ENCODE data around the gene QSOX1. TPM values are rescaled to one million over a fixed set of nuclear protein-coding genes. Genes with fewer than 3 reads are reported as not detected.

The QSOX1 gene
- total and polyA plus RNA-seq, 9 of the 15 experiments (the other 6 are each of a cell fraction or from before 2014, with no cell fraction given): 4.0 to 53.1 (median 15.0) TPM

- Histone ChIP-seq H3K4me1 (replicated peaks in 1 of 2; ENCODE audit: control insufficient read depth in 2 of 2, insufficient read depth in 2 of 2, low read length in 2 of 2) (peaks cover 11 to 14% of the 10 kb centered on the region in 2 experiments; a peak in 4 of 5 replicates), H3K4me2 (ENCODE audit: insufficient read depth, low read length) (peak overlapping the region; percentile 73; the same call in 1 of the 2 replicates), H3K9ac (ENCODE audit: insufficient read depth in 1 of 2, low read depth in 2 of 2, low read length in 2 of 2) (no peak overlapping the region), H3K27ac (ENCODE audit: extremely low read depth, low read depth, low read length) (no peak overlapping the region), H3K4me3 (no peak overlapping the region), H3K36me3 (ENCODE audit: control insufficient read depth, insufficient read depth, low read length) (peaks cover 3% of the 10 kb centered on the region; the same call in 2 of the 3 replicates), H2AFZ (ENCODE audit: low read depth, low read length) (peak overlapping the region; percentile 46; the same call in 1 of the 2 replicates), H4K20me1 (replicated peaks; ENCODE audit: control insufficient read depth, insufficient read depth, low read length) (0 out of 2 replicates have a peak, but pooled peaks cover 5% of the 10 kb centered on the region), H3K79me2 (ENCODE audit: control insufficient read depth, insufficient read depth, low read length) (no peaks in the 10 kb centered on the region), H3K27me3 (ENCODE audit: control insufficient read depth in 2 of 2, insufficient read depth in 2 of 2, low read length in 2 of 2) (no peaks in the 10 kb centered on the region), H3K9me1 (ENCODE audit: control insufficient read depth, insufficient read depth, low read length) (no peaks in the 10 kb centered on the region), H3K9me3 (replicated peaks; ENCODE audit: control insufficient read depth, insufficient read depth, low read depth, low read length) (no peaks in the 10 kb centered on the region)
- DNase-seq (ENCODE audit: extremely low read depth in 1 of 4, low spot score in 3 of 4) (no peak), ATAC-seq (no peak), FAIRE-seq (no peak)
- no TSS peak for BruUV-seq (replicated peaks)
- in situ Hi-C loops (cut with MboI) (no loop called here), intact Hi-C loops (cut with micrococcal nuclease) (no loop called here)
- ChIA-PET CTCF (ENCODE audit: low intra/inter-chr PET ratio) (no interaction called here), POLR2A (interaction anchor here (0.6 to 2.9 kb wide), 3 partner anchors 10 to 54 kb away, joined by 3 to 12 read pairs (median 3); no protein-coding TSS in a partner anchor)
- whole genome bisulfite sequencing (ENCODE audit: insufficient coverage, low coverage, missing lambda C conversion rate): 41% methylated on average over 2 of the region's 2 CpGs
- no peak for TF ChIP-seq NR2C1 (IDR thresholded peaks at IDR 0.05)
- TF ChIP-seq NR2C1 (tag; IDR thresholded peaks at IDR 0.05): peak; percentile 2; the same call in 1 of the 2 replicates
- TF ChIP-seq MEIS2 (IDR thresholded peaks at IDR 0.05; ENCODE audit: partially characterized antibody): peak; percentile 29
- TF ChIP-seq, protein P1, sequence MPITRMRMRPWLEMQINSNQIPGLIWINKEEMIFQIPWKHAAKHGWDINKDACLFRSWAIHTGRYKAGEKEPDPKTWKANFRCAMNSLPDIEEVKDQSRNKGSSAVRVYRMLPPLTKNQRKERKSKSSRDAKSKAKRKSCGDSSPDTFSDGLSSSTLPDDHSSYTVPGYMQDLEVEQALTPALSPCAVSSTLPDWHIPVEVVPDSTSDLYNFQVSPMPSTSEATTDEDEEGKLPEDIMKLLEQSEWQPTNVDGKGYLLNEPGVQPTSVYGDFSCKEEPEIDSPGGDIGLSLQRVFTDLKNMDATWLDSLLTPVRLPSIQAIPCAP (CRISPR knock-in tag; IDR thresholded peaks at IDR 0.05; ENCODE audit: borderline replicate concordance): no peak
- no peak for TF ChIP-seq ETS2 (tag; IDR thresholded peaks at IDR 0.05; ENCODE audit: borderline replicate concordance, poor library complexity, severe bottlenecking)
- TF ChIP-seq ZFPM2 (CRISPR knock-in tag; IDR thresholded peaks at IDR 0.05): no peak
- TF ChIP-seq NRF1 (conservative IDR thresholded peaks at IDR 0.05 in 1 of 2, IDR thresholded peaks at IDR 0.05 in 1 of 2): peak; percentile 63 to 64
- TF ChIP-seq WHSC1 (IDR thresholded peaks at IDR 0.05; ENCODE audit: low read length): no peak
- no peak for TF ChIP-seq ZBTB7A (IDR thresholded peaks at IDR 0.05; ENCODE audit: borderline replicate concordance, control insufficient read depth, low read depth, low read length)
- TF ChIP-seq ZNF780A (CRISPR knock-in tag; IDR thresholded peaks at IDR 0.05): no peak
- TF ChIP-seq CEBPG (CRISPR knock-in tag; IDR thresholded peaks at IDR 0.05): no peak
- TF ChIP-seq CEBPG (tag; conservative IDR thresholded peaks at IDR 0.05 in 1 of 2, IDR thresholded peaks at IDR 0.05 in 1 of 2): peak in 1 of 2 experiments; percentile 26; a peak in 1 of 4 replicates
- no peak for TF ChIP-seq ZSCAN32 (CRISPR knock-in tag; IDR thresholded peaks at IDR 0.05)
- no peak for TF ChIP-seq ZNF324 (CRISPR knock-in tag; IDR thresholded peaks at IDR 0.05)
- no peak for TF ChIP-seq NFXL1 (CRISPR knock-in tag; IDR thresholded peaks at IDR 0.05)
- no peak for TF ChIP-seq TSC22D4 (tag; IDR thresholded peaks at IDR 0.05)
These were observed 36.9 kb upstream of the QSOX1 start for GRCh38 chr1:180117764-180118116.

Data from K562 (cell line).